Upper lobe of left lung (tissue), 6 donors: ENCODE measurements around the gene IFIT3. TPM values are rescaled to one million over a fixed set of nuclear protein-coding genes. Genes with fewer than 3 reads are reported as not detected.

Source experiments
- ATAC-seq, 2 donors: fragments of 200-7000 bp; cut with Tn5 transposase; one replicate each; pipeline ENCODE4 v1.9.1; 2022; ENCODE audit warnings: mild to moderate bottlenecking in 2 of 2, moderate library complexity in 2 of 2; ENCODE audit not compliant: low FRiP score in 2 of 2
- DNase-seq, 2 donors: peaks; one replicate each; pipeline ENCODE4 v3.0.0-alpha.2; 2019 to 2020
- H3K27ac ChIP-seq, 4 donors: fragments of 200-600 bp; sonication (generic); one replicate each; pipeline ENCODE4 v1.5.1; 2016 to 2019
- H3K27me3 ChIP-seq, 4 donors: fragments of 200-600 bp; sonication (generic); one replicate each; pipeline ENCODE4 v1.5.1; 2017 to 2019
- H3K36me3 ChIP-seq, 4 donors: fragments of 200-600 bp; sonication (generic); one replicate each; pipeline ENCODE4 v1.5.1; 2016 to 2019
- H3K4me1 ChIP-seq, 4 donors: fragments of 200-600 bp; sonication (generic); one replicate each; pipeline ENCODE4 v1.5.1; 2018 to 2019
- H3K4me3 ChIP-seq, 4 donors: fragments of 200-600 bp; sonication (generic); one replicate each; pipeline ENCODE4 v1.5.1; 2017 to 2019; ENCODE audit warnings: mild to moderate bottlenecking in 2 of 4, moderate library complexity in 1 of 4
- H3K9me3 ChIP-seq, 4 donors: fragments of 200-600 bp; sonication (generic); one replicate each; pipeline ENCODE4 v1.5.1; 2018 to 2019
- CTCF ChIP-seq, 6 experiments: fragments of 450-650 bp in 4 of 6; fragments of 200-600 bp in 2 of 6; sonication (generic) in 2 of 6; IDR thresholded peaks; one replicate each; pipeline ENCODE4 v1.5.1; 2016 to 2019; ENCODE audit warnings: antibody characterized with exemption in 6 of 6
- EP300 ChIP-seq, 4 donors: sonication (generic); formaldehyde crosslinking; IDR thresholded peaks; one replicate each; pipeline ENCODE4 v1.5.1; 2017; ENCODE audit warnings: antibody characterized with exemption in 4 of 4, control low read depth in 2 of 4
- POLR2A ChIP-seq, 4 donors: fragments of 450-650 bp; IDR thresholded peaks; one replicate each; pipeline ENCODE4 v1.5.1; 2016 to 2017; ENCODE audit warnings: antibody characterized with exemption in 4 of 4, mild to moderate bottlenecking in 2 of 4
- POLR2AphosphoS5 ChIP-seq, 2 donors: sonication (generic); formaldehyde crosslinking; IDR thresholded peaks; one replicate each; pipeline ENCODE4 v1.5.1; 2017; ENCODE audit warnings: antibody characterized with exemption in 2 of 2
- WGBS, 2 donors: methylation state at CpG; one replicate each; pipeline ENCODE4 v1.1.5; 2017 to 2018; 5-methylcytosine and 5-hydroxymethylcytosine counted together
- total RNA-seq, 6 donors: library from RNA; depleted of rRNA in 4 of 6; stranded (reverse); fragments of >200 nt in 4 of 6; gene quantifications; one replicate each; pipeline versions ENCODE4 v1.1.0 to v1.2.1, GENCODE V29; 2016 to 2021
- donor health status: DM: no; HTN: no; CAD: no; lungs with moderate emphysema.
- donor health status: DM: no; HTN: yes; CAD: no; lungs with severe emphysema.

Gene IFIT3
- total RNA-seq, 6 donors from 2014 or later = 27.2 to 81.9 (median 33.8) TPM

DNA sequence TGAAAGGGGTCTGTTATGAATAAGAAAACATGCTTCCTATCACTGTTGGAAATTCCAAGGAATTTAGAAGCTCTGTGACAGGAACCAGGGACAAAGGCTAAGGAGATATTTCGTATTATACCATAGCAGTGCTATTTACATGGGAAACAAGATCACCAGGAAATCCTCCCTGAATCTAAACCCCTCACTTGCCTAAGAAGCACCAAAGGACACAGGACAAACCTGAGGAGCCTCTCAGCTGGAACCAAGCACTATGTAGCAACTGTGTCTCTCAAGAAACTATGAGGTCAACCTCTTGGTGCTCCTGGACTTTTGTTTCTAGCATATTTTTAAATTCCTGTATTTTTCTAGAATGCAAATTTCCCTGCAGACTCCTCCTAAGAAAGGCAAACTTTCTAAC lies 29.3 kb downstream of the IFIT3 start:
- no peak overlapping the region for H3K4me3 ChIP-seq
- no peak overlapping the region for H3K27ac ChIP-seq
- WGBS, 2 donors = 75 to 82% methylated on average over 1 of the region's 1 CpG
- H3K9me3 ChIP-seq = no peaks in the 10 kb centered on the region
- no peak for TF ChIP-seq POLR2AphosphoS5 (IDR thresholded peaks at IDR 0.05)
- TF ChIP-seq EP300 (IDR thresholded peaks at IDR 0.05) = no peak
- no peak for TF ChIP-seq POLR2A (IDR thresholded peaks at IDR 0.05)
- TF ChIP-seq CTCF (IDR thresholded peaks at IDR 0.05) = no peak
- no peaks in the 10 kb centered on the region for H3K27me3 ChIP-seq
- ATAC-seq = no peak
- H3K4me1 ChIP-seq = peaks cover 0 to 10% (median 4%) of the 10 kb centered on the region in 4 donors
- H3K36me3 ChIP-seq = no peaks in the 10 kb centered on the region
- DNase-seq = no peak

GRCh38 chr10:89357975-89358374 lies 30.2 kb downstream of the IFIT3 start:
- Histone ChIP-seq H3K4me3 (no peak overlapping the region), H3K4me1 (peaks cover 0 to under 1% (median 0%) of the 10 kb centered on the region in 4 donors), H3K9me3 (no peaks in the 10 kb centered on the region), H3K27me3 (no peaks in the 10 kb centered on the region), H3K27ac (no peak overlapping the region), H3K36me3 (no peaks in the 10 kb centered on the region)
- 72 to 80% methylated on average over 2 of the region's 2 CpGs for WGBS, 2 donors
- TF ChIP-seq POLR2AphosphoS5 (IDR thresholded peaks at IDR 0.05) = no peak
- TF ChIP-seq POLR2A (IDR thresholded peaks at IDR 0.05) = no peak
- no peak for TF ChIP-seq CTCF (IDR thresholded peaks at IDR 0.05)
- no peak for TF ChIP-seq EP300 (IDR thresholded peaks at IDR 0.05)
- no peak for DNase-seq
- no peak for ATAC-seq

GRCh38 chr10:89360157-89360556 lies 32.4 kb downstream of the IFIT3 start:
- Histone ChIP-seq H3K4me3 (no peak overlapping the region), H3K36me3 (no peaks in the 10 kb centered on the region), H3K9me3 (no peaks in the 10 kb centered on the region), H3K4me1 (peaks cover 0 to 7% (median 3%) of the 10 kb centered on the region in 4 donors), H3K27me3 (no peaks in the 10 kb centered on the region), H3K27ac (no peak overlapping the region)
- TF ChIP-seq EP300 (IDR thresholded peaks at IDR 0.05) (no peak), POLR2A (IDR thresholded peaks at IDR 0.05) (no peak), CTCF (IDR thresholded peaks at IDR 0.05) (no peak), POLR2AphosphoS5 (IDR thresholded peaks at IDR 0.05) (no peak)
- DNase-seq (no peak), ATAC-seq (no peak)

- Histone ChIP-seq H3K4me1 (peaks cover 0 to 15% (median 7%) of the 10 kb centered on the region in 4 donors), H3K4me3 (no peak overlapping the region), H3K27ac (no peak overlapping the region), H3K36me3 (no peaks in the 10 kb centered on the region), H3K9me3 (no peaks in the 10 kb centered on the region), H3K27me3 (no peaks in the 10 kb centered on the region)
- DNase-seq = no peak
- TF ChIP-seq EP300 (IDR thresholded peaks at IDR 0.05) = no peak
- no peak for TF ChIP-seq POLR2AphosphoS5 (IDR thresholded peaks at IDR 0.05)
- TF ChIP-seq POLR2A (IDR thresholded peaks at IDR 0.05) = no peak
- no peak for TF ChIP-seq CTCF (IDR thresholded peaks at IDR 0.05)
- no peak for ATAC-seq
Measured at GRCh38 chr10:89362929-89363328, 35.1 kb downstream of the IFIT3 start.

DNA sequence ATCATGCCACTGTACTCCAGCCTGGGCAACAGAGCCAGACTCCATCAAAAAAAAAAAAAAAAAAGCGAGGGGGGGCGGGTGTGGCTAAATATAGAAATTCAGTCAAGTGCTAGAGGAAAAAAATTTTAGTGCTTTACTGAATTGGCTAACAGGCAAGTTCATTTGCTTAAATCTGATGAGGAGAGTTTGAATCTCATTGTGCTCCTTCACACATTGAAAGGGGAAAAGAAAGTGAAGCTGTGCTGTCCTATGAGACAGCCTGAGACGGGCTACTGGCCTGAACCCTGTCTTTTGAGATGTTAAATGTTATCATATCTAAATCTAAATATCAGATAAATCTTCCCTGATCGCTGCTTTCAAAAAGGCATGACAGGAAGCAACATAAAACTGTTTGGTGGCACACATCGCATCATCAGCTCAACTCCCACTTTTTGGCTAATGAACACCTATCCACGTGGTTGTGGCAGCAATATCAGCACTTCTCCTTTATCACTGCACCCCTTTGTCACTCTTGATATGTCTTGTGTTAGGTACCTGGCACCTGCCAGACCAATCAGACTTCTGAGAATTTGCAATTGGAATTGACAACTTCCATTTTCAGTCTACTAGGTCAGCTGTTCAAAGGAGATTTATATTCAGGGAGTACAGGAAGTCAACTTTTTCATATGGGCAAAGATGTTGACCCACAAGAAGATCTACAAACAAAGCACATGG lies 36.1 kb downstream of the IFIT3 start:
- no peak overlapping the region for H3K4me3 ChIP-seq
- no peak overlapping the region for H3K27ac ChIP-seq
- H3K36me3 ChIP-seq = no peaks in the 10 kb centered on the region
- H3K9me3 ChIP-seq = no peaks in the 10 kb centered on the region
- no peak for DNase-seq
- no peaks in the 10 kb centered on the region for H3K27me3 ChIP-seq
- H3K4me1 ChIP-seq = peaks cover 0 to 19% (median 7%) of the 10 kb centered on the region in 4 donors
- TF ChIP-seq EP300 (IDR thresholded peaks at IDR 0.05) (no peak), POLR2AphosphoS5 (IDR thresholded peaks at IDR 0.05) (no peak), CTCF (IDR thresholded peaks at IDR 0.05) (no peak), POLR2A (IDR thresholded peaks at IDR 0.05) (no peak)
- 55 to 66% methylated on average over 6 of the region's 6 CpGs for WGBS, 2 donors
- ATAC-seq = no peak
